Vagina (tissue), 2 donors: ENCODE data around the gene BDP1.
"Not testable (repeated sequence)": the region's sequence is repeated elsewhere in the genome, so short reads cannot be mapped to it uniquely, and the experiment has no call there.

Source experiments
- POLR2AphosphoS5 ChIP-seq, 2 donors: sonication (generic); formaldehyde crosslinking; IDR thresholded peaks; one replicate each; pipeline ENCODE4 v1.9.0; 2017; ENCODE audit warnings: antibody characterized with exemption in 2 of 2, mild to moderate bottlenecking in 2 of 2, low read depth in 1 of 2; ENCODE audit not compliant: insufficient read depth in 1 of 2
- TF ChIP-seq, protein P1 (sequence below), 3 experiments: fragments of 450-650 bp in 2 of 3; fragments of 200-600 bp in 1 of 3; sonication (generic) in 1 of 3; IDR thresholded peaks; one replicate each; pipeline ENCODE4 v1.5.1; 2017 to 2019; ENCODE audit warnings: antibody characterized with exemption in 3 of 3, mild to moderate bottlenecking in 2 of 3, moderate library complexity in 2 of 3

- TF ChIP-seq, protein P1, sequence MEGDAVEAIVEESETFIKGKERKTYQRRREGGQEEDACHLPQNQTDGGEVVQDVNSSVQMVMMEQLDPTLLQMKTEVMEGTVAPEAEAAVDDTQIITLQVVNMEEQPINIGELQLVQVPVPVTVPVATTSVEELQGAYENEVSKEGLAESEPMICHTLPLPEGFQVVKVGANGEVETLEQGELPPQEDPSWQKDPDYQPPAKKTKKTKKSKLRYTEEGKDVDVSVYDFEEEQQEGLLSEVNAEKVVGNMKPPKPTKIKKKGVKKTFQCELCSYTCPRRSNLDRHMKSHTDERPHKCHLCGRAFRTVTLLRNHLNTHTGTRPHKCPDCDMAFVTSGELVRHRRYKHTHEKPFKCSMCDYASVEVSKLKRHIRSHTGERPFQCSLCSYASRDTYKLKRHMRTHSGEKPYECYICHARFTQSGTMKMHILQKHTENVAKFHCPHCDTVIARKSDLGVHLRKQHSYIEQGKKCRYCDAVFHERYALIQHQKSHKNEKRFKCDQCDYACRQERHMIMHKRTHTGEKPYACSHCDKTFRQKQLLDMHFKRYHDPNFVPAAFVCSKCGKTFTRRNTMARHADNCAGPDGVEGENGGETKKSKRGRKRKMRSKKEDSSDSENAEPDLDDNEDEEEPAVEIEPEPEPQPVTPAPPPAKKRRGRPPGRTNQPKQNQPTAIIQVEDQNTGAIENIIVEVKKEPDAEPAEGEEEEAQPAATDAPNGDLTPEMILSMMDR (IDR thresholded peaks at IDR 0.05) = not testable (repeated sequence)
- not testable (repeated sequence) for TF ChIP-seq POLR2AphosphoS5 (IDR thresholded peaks at IDR 0.05; ENCODE audit: insufficient read depth in 1 of 2, low read depth in 1 of 2)
Measured at GRCh38 chr5:71423896-71424295, 31.6 kb upstream of the BDP1 start.
